C4-2B (cell line): Measurements from ENCODE around the gene RPS6KA5.

Source experiments
- CTCF ChIP-seq: fragments of 450-650 bp; conservative IDR thresholded peaks from 2 replicates; pipeline ENCODE4 v1.5.1; 2017; ENCODE audit warnings: mild to moderate bottlenecking
- ZFX ChIP-seq: fragments of 450-650 bp; IDR thresholded peaks from 2 replicates; pipeline ENCODE4 v1.6.1; 2017

GRCh38 chr14:90963343-90963742 lies 97.1 kb downstream of the RPS6KA5 start:
- TF ChIP-seq CTCF (no peak), ZFX (no peak)
